Testis (tissue), 2 donors: ENCODE measurements around the gene IMP4.

Experiments
- POLR2A ChIP-seq: fragments of 450-650 bp; IDR thresholded peaks from one replicate; pipeline ENCODE4 v1.6.1; 2017; ENCODE audit warnings: antibody characterized with exemption, mild to moderate bottlenecking, moderate library complexity
- TF ChIP-seq, protein P1 (sequence below), 3 experiments: fragments of 450-650 bp in 2 of 3; fragments of 200-600 bp in 1 of 3; sonication (generic) in 1 of 3; IDR thresholded peaks; one replicate each; pipeline ENCODE4 v1.5.1; 2016 to 2019; ENCODE audit warnings: antibody characterized with exemption in 3 of 3, mild to moderate bottlenecking in 2 of 3, moderate library complexity in 1 of 3

DNA sequence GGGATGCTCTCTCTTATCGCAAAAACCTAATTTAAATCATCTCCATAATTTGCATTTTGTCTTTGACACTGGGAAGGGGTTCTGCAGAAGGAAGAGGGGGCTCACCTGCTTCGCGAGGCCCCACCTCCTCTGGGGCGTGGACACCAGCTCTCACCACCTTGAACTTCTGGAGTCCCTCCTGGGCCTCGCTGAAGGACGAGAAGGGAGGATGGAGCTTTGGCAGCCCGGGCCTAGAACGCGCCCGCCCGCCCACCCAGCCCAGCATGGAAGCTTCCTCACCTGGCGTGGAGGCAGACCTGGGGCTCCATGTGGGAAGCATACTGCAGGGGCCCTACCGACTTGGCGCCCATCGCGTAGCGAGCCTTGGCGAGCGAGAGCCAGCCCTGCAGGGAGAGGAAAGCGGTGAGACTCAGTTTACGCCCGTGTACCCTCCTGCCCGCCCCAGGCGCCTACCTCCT is 1.1 kb upstream of the IMP4 start:
- TF ChIP-seq, protein P1, sequence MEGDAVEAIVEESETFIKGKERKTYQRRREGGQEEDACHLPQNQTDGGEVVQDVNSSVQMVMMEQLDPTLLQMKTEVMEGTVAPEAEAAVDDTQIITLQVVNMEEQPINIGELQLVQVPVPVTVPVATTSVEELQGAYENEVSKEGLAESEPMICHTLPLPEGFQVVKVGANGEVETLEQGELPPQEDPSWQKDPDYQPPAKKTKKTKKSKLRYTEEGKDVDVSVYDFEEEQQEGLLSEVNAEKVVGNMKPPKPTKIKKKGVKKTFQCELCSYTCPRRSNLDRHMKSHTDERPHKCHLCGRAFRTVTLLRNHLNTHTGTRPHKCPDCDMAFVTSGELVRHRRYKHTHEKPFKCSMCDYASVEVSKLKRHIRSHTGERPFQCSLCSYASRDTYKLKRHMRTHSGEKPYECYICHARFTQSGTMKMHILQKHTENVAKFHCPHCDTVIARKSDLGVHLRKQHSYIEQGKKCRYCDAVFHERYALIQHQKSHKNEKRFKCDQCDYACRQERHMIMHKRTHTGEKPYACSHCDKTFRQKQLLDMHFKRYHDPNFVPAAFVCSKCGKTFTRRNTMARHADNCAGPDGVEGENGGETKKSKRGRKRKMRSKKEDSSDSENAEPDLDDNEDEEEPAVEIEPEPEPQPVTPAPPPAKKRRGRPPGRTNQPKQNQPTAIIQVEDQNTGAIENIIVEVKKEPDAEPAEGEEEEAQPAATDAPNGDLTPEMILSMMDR (IDR thresholded peaks at IDR 0.05), result no peak
- no peak for TF ChIP-seq POLR2A
